GM12892 (cell line): ENCODE data around the gene JOSD1.

Experiments
- POLR2A ChIP-seq: IDR thresholded peaks from 2 replicates; pipeline ENCODE4 v1.6.1; 2011; ENCODE audit warnings: low read depth, low read length, control low read depth
- POLR2AphosphoS5 ChIP-seq: IDR thresholded peaks from 2 replicates; pipeline ENCODE4 v1.6.1; 2011; ENCODE audit warnings: low read depth, low read length, control low read depth
- TAF1 ChIP-seq: IDR thresholded peaks from 2 replicates; pipeline ENCODE4 v1.6.1; 2011; ENCODE audit warnings: low read depth, mild to moderate bottlenecking, control low read depth, low read length, borderline replicate concordance

GRCh38 chr22:38649841-38650522 lies 50.8 kb downstream of the JOSD1 start:
- TF ChIP-seq POLR2AphosphoS5 (no peak), POLR2A (no peak), TAF1 (no peak)
